ENCODE data around the gene ARID1B. TPM values are rescaled to one million over a fixed set of nuclear protein-coding genes. Genes with fewer than 3 reads are reported as not detected.

The ARID1B gene
- total RNA-seq, 1 donor, result 55.0 TPM

- H2AFZ ChIP-seq (ENCODE audit: low read length), result no peak overlapping the region
- no peak overlapping the region for H3K4me3 ChIP-seq (ENCODE audit: insufficient read depth, low read length)
- H3K4me2 ChIP-seq (ENCODE audit: insufficient read depth, low read length), result no peak overlapping the region
- H3K9me3 ChIP-seq (ENCODE audit: low read depth, low read length), result no peaks in the 10 kb centered on the region
- no peak for TF ChIP-seq CTCF (IDR thresholded peaks at IDR 0.05; ENCODE audit: extremely low read depth, low read depth, low read length)
- H3K27ac ChIP-seq (ENCODE audit: low read depth, low read length), result no peak overlapping the region
- no peaks in the 10 kb centered on the region for H3K27me3 ChIP-seq (ENCODE audit: insufficient read depth, low read length)
- H4K20me1 ChIP-seq (ENCODE audit: insufficient read depth, low read length), result peaks cover 11% of the 10 kb centered on the region
- H3K36me3 ChIP-seq (ENCODE audit: insufficient read depth, low read length), result no peaks in the 10 kb centered on the region
- no peak for DNase-seq (ENCODE audit: insufficient read length, low spot score, missing footprints)
- no peaks in the 10 kb centered on the region for H3K4me1 ChIP-seq (ENCODE audit: insufficient read depth, low read length)
- H3K79me2 ChIP-seq (ENCODE audit: insufficient read depth, low read length), result peaks cover 73% of the 10 kb centered on the region
These were observed 225.6 kb downstream of the ARID1B start for GRCh38 chr6:157002774-157003173.

GRCh38 chr6:157005940-157006339, 228.8 kb downstream of the ARID1B start:
- no peaks in the 10 kb centered on the region for H3K27me3 ChIP-seq (ENCODE audit: insufficient read depth, low read length)
- peaks cover 79% of the 10 kb centered on the region for H3K79me2 ChIP-seq (ENCODE audit: insufficient read depth, low read length)
- no peaks in the 10 kb centered on the region for H3K4me1 ChIP-seq (ENCODE audit: insufficient read depth, low read length)
- no peak overlapping the region for H3K27ac ChIP-seq (ENCODE audit: low read depth, low read length)
- H4K20me1 ChIP-seq (ENCODE audit: insufficient read depth, low read length), result peaks cover 13% of the 10 kb centered on the region
- DNase-seq (ENCODE audit: insufficient read length, low spot score, missing footprints), result no peak
- no peak overlapping the region for H3K4me2 ChIP-seq (ENCODE audit: insufficient read depth, low read length)
- H3K4me3 ChIP-seq (ENCODE audit: insufficient read depth, low read length), result no peak overlapping the region
- no peaks in the 10 kb centered on the region for H3K36me3 ChIP-seq (ENCODE audit: insufficient read depth, low read length)
- TF ChIP-seq CTCF (IDR thresholded peaks at IDR 0.05; ENCODE audit: extremely low read depth, low read depth, low read length), result no peak
- no peak overlapping the region for H2AFZ ChIP-seq (ENCODE audit: low read length)
- H3K9me3 ChIP-seq (ENCODE audit: low read depth, low read length), result no peaks in the 10 kb centered on the region

GRCh38 chr6:157008568-157008967, 231.4 kb downstream of the ARID1B start:
- TF ChIP-seq CTCF (IDR thresholded peaks at IDR 0.05; ENCODE audit: extremely low read depth, low read depth, low read length), result no peak
- H3K36me3 ChIP-seq (ENCODE audit: insufficient read depth, low read length), result no peaks in the 10 kb centered on the region
- H3K4me1 ChIP-seq (ENCODE audit: insufficient read depth, low read length), result no peaks in the 10 kb centered on the region
- H3K9me3 ChIP-seq (ENCODE audit: low read depth, low read length), result no peaks in the 10 kb centered on the region
- peaks cover 15% of the 10 kb centered on the region for H4K20me1 ChIP-seq (ENCODE audit: insufficient read depth, low read length)
- no peak overlapping the region for H2AFZ ChIP-seq (ENCODE audit: low read length)
- H3K4me3 ChIP-seq (ENCODE audit: insufficient read depth, low read length), result no peak overlapping the region
- no peak overlapping the region for H3K27ac ChIP-seq (ENCODE audit: low read depth, low read length)
- no peaks in the 10 kb centered on the region for H3K27me3 ChIP-seq (ENCODE audit: insufficient read depth, low read length)
- DNase-seq (ENCODE audit: insufficient read length, low spot score, missing footprints), result no peak
- H3K79me2 ChIP-seq (ENCODE audit: insufficient read depth, low read length), result peaks cover 83% of the 10 kb centered on the region
- no peak overlapping the region for H3K4me2 ChIP-seq (ENCODE audit: insufficient read depth, low read length)

GRCh38 chr6:157012355-157012754, 235.2 kb downstream of the ARID1B start:
- Histone ChIP-seq H3K9me3 (ENCODE audit: low read depth, low read length) (no peaks in the 10 kb centered on the region), H3K27ac (ENCODE audit: low read depth, low read length) (no peak overlapping the region), H3K4me2 (ENCODE audit: insufficient read depth, low read length) (no peak overlapping the region), H3K4me3 (ENCODE audit: insufficient read depth, low read length) (no peak overlapping the region), H3K4me1 (ENCODE audit: insufficient read depth, low read length) (peaks cover under 1% of the 10 kb centered on the region), H4K20me1 (ENCODE audit: insufficient read depth, low read length) (peaks cover 18% of the 10 kb centered on the region), H3K36me3 (ENCODE audit: insufficient read depth, low read length) (no peaks in the 10 kb centered on the region), H3K27me3 (ENCODE audit: insufficient read depth, low read length) (no peaks in the 10 kb centered on the region), H3K79me2 (ENCODE audit: insufficient read depth, low read length) (peaks cover 87% of the 10 kb centered on the region), H2AFZ (ENCODE audit: low read length) (no peak overlapping the region)
- DNase-seq (ENCODE audit: insufficient read length, low spot score, missing footprints), result no peak
- TF ChIP-seq CTCF (IDR thresholded peaks at IDR 0.05; ENCODE audit: extremely low read depth, low read depth, low read length), result no peak
